Sigmoid colon (tissue), 4 donors: ENCODE data around the gene KIF4A.
A peak's percentile ranks its signal among the peaks of the same experiment; 100 is the strongest.

ENCODE experiments used
- EP300 ChIP-seq, 4 donors: sonication (generic); formaldehyde crosslinking; IDR thresholded peaks; one replicate each; pipeline ENCODE4 v1.6.1; 2017; ENCODE audit warnings: antibody characterized with exemption in 4 of 4
- POLR2A ChIP-seq, 2 donors: fragments of 450-650 bp; IDR thresholded peaks; one replicate each; pipeline ENCODE4 v1.6.1; 2016; ENCODE audit warnings: antibody characterized with exemption in 2 of 2, mild to moderate bottlenecking in 2 of 2, moderate library complexity in 2 of 2
- POLR2AphosphoS5 ChIP-seq, 4 donors: sonication (generic); formaldehyde crosslinking; IDR thresholded peaks; one replicate each; pipeline ENCODE4 v1.6.1; 2017; ENCODE audit warnings: antibody characterized with exemption in 4 of 4
- TF ChIP-seq, protein P1 (sequence below), 4 experiments: fragments of 450-650 bp in 3 of 4; fragments of 200-600 bp in 1 of 4; IDR thresholded peaks; one replicate each; pipeline ENCODE4 v1.5.1; 2016 to 2019; ENCODE audit warnings: antibody characterized with exemption in 4 of 4, mild to moderate bottlenecking in 3 of 4, moderate library complexity in 2 of 4

- no peak for TF ChIP-seq EP300 (IDR thresholded peaks at IDR 0.05)
- TF ChIP-seq, protein P1, sequence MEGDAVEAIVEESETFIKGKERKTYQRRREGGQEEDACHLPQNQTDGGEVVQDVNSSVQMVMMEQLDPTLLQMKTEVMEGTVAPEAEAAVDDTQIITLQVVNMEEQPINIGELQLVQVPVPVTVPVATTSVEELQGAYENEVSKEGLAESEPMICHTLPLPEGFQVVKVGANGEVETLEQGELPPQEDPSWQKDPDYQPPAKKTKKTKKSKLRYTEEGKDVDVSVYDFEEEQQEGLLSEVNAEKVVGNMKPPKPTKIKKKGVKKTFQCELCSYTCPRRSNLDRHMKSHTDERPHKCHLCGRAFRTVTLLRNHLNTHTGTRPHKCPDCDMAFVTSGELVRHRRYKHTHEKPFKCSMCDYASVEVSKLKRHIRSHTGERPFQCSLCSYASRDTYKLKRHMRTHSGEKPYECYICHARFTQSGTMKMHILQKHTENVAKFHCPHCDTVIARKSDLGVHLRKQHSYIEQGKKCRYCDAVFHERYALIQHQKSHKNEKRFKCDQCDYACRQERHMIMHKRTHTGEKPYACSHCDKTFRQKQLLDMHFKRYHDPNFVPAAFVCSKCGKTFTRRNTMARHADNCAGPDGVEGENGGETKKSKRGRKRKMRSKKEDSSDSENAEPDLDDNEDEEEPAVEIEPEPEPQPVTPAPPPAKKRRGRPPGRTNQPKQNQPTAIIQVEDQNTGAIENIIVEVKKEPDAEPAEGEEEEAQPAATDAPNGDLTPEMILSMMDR (IDR thresholded peaks at IDR 0.05) = peak in 3 of 4 experiments; percentile 55 to 67 (median 62)
- peak in 2 of 4 donors; percentile 35 to 46 for TF ChIP-seq POLR2AphosphoS5 (IDR thresholded peaks at IDR 0.05)
- no peak for TF ChIP-seq POLR2A (IDR thresholded peaks at IDR 0.05)
Measured at GRCh38 chrX:70452143-70452733, 162.3 kb downstream of the KIF4A start.
